ENCODE results near the gene LRRC1. TPM values are rescaled to one million over a fixed set of nuclear protein-coding genes. Genes with fewer than 3 reads are reported as not detected.

Gene LRRC1
- total and polyA plus RNA-seq, 2 of the 8 experiments (the other 6 are each of a cell fraction or from before 2014, with no cell fraction given), result 6.7 to 15.9 TPM

- Histone ChIP-seq H4K5ac (ENCODE audit: insufficient read length, low read depth, low read length) (no peak overlapping the region), H3K27ac (ENCODE audit: low read depth, low read length) (no peak overlapping the region), H3K4ac (replicated peaks; ENCODE audit: insufficient read length, low read depth, low read length) (no peak overlapping the region), H3K9ac (replicated peaks in 1 of 4; ENCODE audit: extremely low read depth in 1 of 4, low read depth in 3 of 4, low read length in 3 of 4) (no peak overlapping the region), H2BK15ac (ENCODE audit: low read length) (no peak overlapping the region), H3K9me3 (ENCODE audit: insufficient read depth in 2 of 2, low read depth in 1 of 2, low read length in 1 of 2) (peaks cover 3 to 8% of the 10 kb centered on the region in 2 experiments; a peak in 2 of 4 replicates), H2BK20ac (ENCODE audit: low read length) (no peak overlapping the region), H3K18ac (ENCODE audit: extremely low read depth, low read length) (no peak overlapping the region), H4K91ac (replicated peaks; ENCODE audit: insufficient read length, low read length) (no peak overlapping the region), H3K14ac (ENCODE audit: insufficient read length) (no peak overlapping the region), H3K4me2 (ENCODE audit: insufficient read depth in 1 of 2, low read depth in 2 of 2, low read length in 2 of 2) (no peak overlapping the region), H3K36me3 (ENCODE audit: control insufficient read depth in 2 of 4, insufficient read depth in 4 of 4, low read length in 3 of 4) (no peaks in the 10 kb centered on the region; a peak in 1 of 8 replicates), H2AFZ (ENCODE audit: low read length) (no peak overlapping the region), H2BK120ac (replicated peaks; ENCODE audit: low read depth, low read length) (no peak overlapping the region), H3K56ac (replicated peaks; ENCODE audit: insufficient read length, low read depth, low read length) (no peak overlapping the region), H4K8ac (ENCODE audit: extremely low read depth, insufficient read depth, low read length) (no peak overlapping the region), H4K20me1 (replicated peaks in 1 of 2; ENCODE audit: control insufficient read depth in 1 of 2, insufficient read depth in 2 of 2, low read length in 2 of 2) (no peaks in the 10 kb centered on the region), H3K79me1 (ENCODE audit: low read depth, low read length) (no peaks in the 10 kb centered on the region), H2AK5ac (ENCODE audit: low read depth, low read length) (no peak overlapping the region), H3K23ac (ENCODE audit: insufficient read length) (no peak overlapping the region), H2BK5ac (ENCODE audit: low read depth, low read length) (no peak overlapping the region), H3K79me2 (ENCODE audit: control insufficient read depth in 1 of 2, insufficient read depth in 2 of 2, low read length in 2 of 2) (no peaks in the 10 kb centered on the region), H3K27me3 (replicated peaks in 1 of 4; ENCODE audit: control insufficient read depth in 3 of 4, extremely low read depth in 1 of 4, insufficient read depth in 3 of 4, low read length in 3 of 4) (no peaks in the 10 kb centered on the region), H2BK12ac (ENCODE audit: low read depth, low read length) (no peak overlapping the region), H3K4me3 (ENCODE audit: extremely low read depth in 1 of 4, insufficient read depth in 2 of 4, low read depth in 3 of 4, low read length in 4 of 4) (no peak overlapping the region), H3K23me2 (ENCODE audit: low read depth, low read length) (no peaks in the 10 kb centered on the region), H3K4me1 (replicated peaks in 1 of 4; ENCODE audit: control insufficient read depth in 3 of 4, insufficient read depth in 4 of 4, low read length in 3 of 4) (no peaks in the 10 kb centered on the region)
- no peak for DNase-seq (ENCODE audit: low read depth in 1 of 2, low spot score in 2 of 2)
- POLR2A ChIA-PET (ENCODE audit: partially characterized antibody), result interaction anchor here (1.6 kb wide), 1 partner anchor 136 kb away, joined by 3 read pairs; no protein-coding TSS in a partner anchor
- WGBS, 2 experiments (ENCODE audit: extremely low coverage in 1 of 2, insufficient coverage in 1 of 2, insufficient read length in 1 of 2, insufficient replicate concordance in 2 of 2, low coverage in 1 of 2, low lambda C conversion rate in 2 of 2, missing lambda C conversion rate in 1 of 2), result 92% methylated on average over 6 of the region's 6 CpGs; no CpG with 5 or more reads in 1 of the 2 experiments
- CTCF ChIA-PET (ENCODE audit: partially characterized antibody), result interaction anchor here (0.6 to 1.8 kb wide), 2 partner anchors 24 to 202 kb away, joined by 3 to 5 read pairs; no protein-coding TSS in a partner anchor
- FAIRE-seq, result no peak
- TF ChIP-seq TAF7 (optimal IDR thresholded peaks at IDR 0.05; ENCODE audit: borderline replicate concordance, low read depth, low read length), result no peak
- TF ChIP-seq, protein P1, sequence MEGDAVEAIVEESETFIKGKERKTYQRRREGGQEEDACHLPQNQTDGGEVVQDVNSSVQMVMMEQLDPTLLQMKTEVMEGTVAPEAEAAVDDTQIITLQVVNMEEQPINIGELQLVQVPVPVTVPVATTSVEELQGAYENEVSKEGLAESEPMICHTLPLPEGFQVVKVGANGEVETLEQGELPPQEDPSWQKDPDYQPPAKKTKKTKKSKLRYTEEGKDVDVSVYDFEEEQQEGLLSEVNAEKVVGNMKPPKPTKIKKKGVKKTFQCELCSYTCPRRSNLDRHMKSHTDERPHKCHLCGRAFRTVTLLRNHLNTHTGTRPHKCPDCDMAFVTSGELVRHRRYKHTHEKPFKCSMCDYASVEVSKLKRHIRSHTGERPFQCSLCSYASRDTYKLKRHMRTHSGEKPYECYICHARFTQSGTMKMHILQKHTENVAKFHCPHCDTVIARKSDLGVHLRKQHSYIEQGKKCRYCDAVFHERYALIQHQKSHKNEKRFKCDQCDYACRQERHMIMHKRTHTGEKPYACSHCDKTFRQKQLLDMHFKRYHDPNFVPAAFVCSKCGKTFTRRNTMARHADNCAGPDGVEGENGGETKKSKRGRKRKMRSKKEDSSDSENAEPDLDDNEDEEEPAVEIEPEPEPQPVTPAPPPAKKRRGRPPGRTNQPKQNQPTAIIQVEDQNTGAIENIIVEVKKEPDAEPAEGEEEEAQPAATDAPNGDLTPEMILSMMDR (IDR thresholded peaks at IDR 0.05; ENCODE audit: control extremely low read depth in 1 of 3, insufficient read depth in 1 of 3, low read depth in 1 of 3, low read length in 3 of 3), result no peak
- TF ChIP-seq POLR2AphosphoS5 (IDR thresholded peaks at IDR 0.05; ENCODE audit: low read depth, low read length), result no peak
- no peak for TF ChIP-seq CREB1 (IDR thresholded peaks at IDR 0.05)
- no peak for TF ChIP-seq GABPA (IDR thresholded peaks at IDR 0.05; ENCODE audit: borderline replicate concordance, insufficient read depth, low read length)
- TF ChIP-seq SP2 (IDR thresholded peaks at IDR 0.05; ENCODE audit: low read length), result no peak
- no peak for TF ChIP-seq SAP30 (IDR thresholded peaks at IDR 0.05; ENCODE audit: insufficient read depth, insufficient replicate concordance, low read length)
- TF ChIP-seq BRCA1 (IDR thresholded peaks at IDR 0.05; ENCODE audit: low read depth, low read length), result no peak
- no peak for TF ChIP-seq NRF1 (IDR thresholded peaks at IDR 0.05; ENCODE audit: low read depth, low read length)
- TF ChIP-seq JUND (IDR thresholded peaks at IDR 0.05; ENCODE audit: low read length), result no peak
- TF ChIP-seq SIX5 (IDR thresholded peaks at IDR 0.05; ENCODE audit: low read depth, low read length), result no peak
- no peak for TF ChIP-seq HDAC2 (IDR thresholded peaks at IDR 0.05; ENCODE audit: borderline replicate concordance in 1 of 2, low read depth in 2 of 2, low read length in 2 of 2)
- TF ChIP-seq SUZ12 (IDR thresholded peaks at IDR 0.05; ENCODE audit: low read length), result no peak
These were observed 135.0 kb downstream of the LRRC1 start for GRCh38 chr6:53929821-53930120.
